Suprapubic skin (tissue), 4 donors: ENCODE measurements around the gene RLBP1.

Experiments used
- CTCF ChIP-seq, 2 donors: fragments of 200-600 bp in 1 of 2; fragments of 450-650 bp in 1 of 2; sonication (generic) in 1 of 2; IDR thresholded peaks; one replicate each; pipeline ENCODE4 v1.5.1; 2016 to 2019; ENCODE audit warnings: antibody characterized with exemption in 2 of 2, mild to moderate bottlenecking in 1 of 2, moderate library complexity in 1 of 2
- EP300 ChIP-seq: sonication (generic); formaldehyde crosslinking; IDR thresholded peaks from one replicate; pipeline ENCODE4 v1.6.1; 2017; ENCODE audit warnings: antibody characterized with exemption
- POLR2A ChIP-seq, 2 donors: fragments of 450-650 bp; IDR thresholded peaks; one replicate each; pipeline ENCODE4 v1.6.1; 2017; ENCODE audit warnings: antibody characterized with exemption in 2 of 2, mild to moderate bottlenecking in 2 of 2, moderate library complexity in 2 of 2
- POLR2AphosphoS5 ChIP-seq, 3 donors: sonication (generic); formaldehyde crosslinking; IDR thresholded peaks; one replicate each; pipeline ENCODE4 v1.6.1; 2017; ENCODE audit warnings: antibody characterized with exemption in 3 of 3

DNA sequence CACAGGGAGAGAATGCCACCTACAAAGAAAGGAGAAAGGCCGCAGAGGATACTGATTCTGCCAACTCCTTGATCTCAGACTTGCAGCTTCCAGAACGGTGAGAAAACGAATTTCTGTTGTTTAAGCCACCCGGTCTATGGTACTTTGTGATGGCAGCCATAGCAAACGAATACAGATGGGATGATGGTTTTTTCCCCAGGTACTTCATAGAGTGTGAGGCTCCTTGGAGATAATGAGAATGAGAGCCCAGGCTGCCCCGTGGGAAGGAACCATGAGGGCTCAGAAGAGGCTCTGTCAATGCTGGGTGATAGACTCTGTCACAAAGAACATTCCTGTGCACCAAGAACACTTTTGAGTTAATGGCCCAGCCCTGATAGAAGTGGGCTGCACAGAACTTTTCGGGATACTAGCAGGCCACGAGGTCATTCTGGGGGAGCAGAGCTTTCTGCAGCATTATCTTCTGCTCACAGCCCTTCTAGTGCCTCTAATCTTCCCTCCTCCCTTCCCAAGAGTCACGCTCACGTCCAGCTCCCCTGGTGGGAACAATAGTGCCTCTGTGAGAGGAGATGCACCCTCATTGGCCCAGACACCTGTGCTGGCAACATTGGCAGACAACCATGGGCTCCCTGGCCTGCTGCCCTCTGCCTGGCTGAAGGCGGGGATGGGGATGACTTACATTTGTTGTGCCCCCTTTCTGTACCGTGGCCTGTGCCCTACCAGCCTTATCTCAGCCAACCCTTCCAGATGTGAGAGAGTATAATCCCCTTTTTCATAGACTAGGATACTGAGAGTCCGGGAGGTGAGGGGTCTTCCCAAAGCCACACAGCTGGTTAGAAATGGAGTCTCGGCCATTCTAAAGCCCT lies 5.2 kb upstream of the RLBP1 start:
- TF ChIP-seq CTCF (IDR thresholded peaks at IDR 0.05) (no peak), POLR2A (IDR thresholded peaks at IDR 0.05) (no peak), POLR2AphosphoS5 (IDR thresholded peaks at IDR 0.05) (no peak), EP300 (no peak)
